ENCODE measurements around the gene SUGP1. TPM values are rescaled to one million over a fixed set of nuclear protein-coding genes. Genes with fewer than 3 reads are reported as not detected.

Gene SUGP1
- total and polyA plus RNA-seq, 2 of the 4 experiments (the other 2 are of a cell fraction): 33.2 to 35.8 TPM

- TF ChIP-seq MAZ (IDR thresholded peaks at IDR 0.05; ENCODE audit: borderline replicate concordance, low read depth, low read length) (no peak), MXI1 (IDR thresholded peaks at IDR 0.05; ENCODE audit: borderline replicate concordance, low read depth, low read length) (no peak), CEBPB (IDR thresholded peaks at IDR 0.05; ENCODE audit: low read depth, low read length) (no peak), SMC3 (IDR thresholded peaks at IDR 0.05; ENCODE audit: low read depth, low read length) (no peak), ELK1 (IDR thresholded peaks at IDR 0.05; ENCODE audit: borderline replicate concordance, low read depth, low read length) (no peak), CTCF (conservative IDR thresholded peaks at IDR 0.05; ENCODE audit: low read depth, low read length) (no peak), RCOR1 (IDR thresholded peaks at IDR 0.05; ENCODE audit: insufficient replicate concordance, low read length) (no peak), NFE2L2 (IDR thresholded peaks at IDR 0.05; ENCODE audit: low read depth, low read length) (no peak), CHD1 (IDR thresholded peaks at IDR 0.05; ENCODE audit: low read depth, low read length) (no peak), RFX5 (IDR thresholded peaks at IDR 0.05; ENCODE audit: low read depth, low read length) (no peak), RAD21 (IDR thresholded peaks at IDR 0.05; ENCODE audit: low read length) (no peak), BHLHE40 (IDR thresholded peaks at IDR 0.05; ENCODE audit: low read depth, low read length) (no peak), FOS (IDR thresholded peaks at IDR 0.05; ENCODE audit: low read depth, low read length) (no peak), POLR2A (IDR thresholded peaks at IDR 0.05; ENCODE audit: low read depth, low read length) (no peak), MAFK (IDR thresholded peaks at IDR 0.05; ENCODE audit: low read depth, low read length) (no peak)
- TF ChIP-seq, protein P1, sequence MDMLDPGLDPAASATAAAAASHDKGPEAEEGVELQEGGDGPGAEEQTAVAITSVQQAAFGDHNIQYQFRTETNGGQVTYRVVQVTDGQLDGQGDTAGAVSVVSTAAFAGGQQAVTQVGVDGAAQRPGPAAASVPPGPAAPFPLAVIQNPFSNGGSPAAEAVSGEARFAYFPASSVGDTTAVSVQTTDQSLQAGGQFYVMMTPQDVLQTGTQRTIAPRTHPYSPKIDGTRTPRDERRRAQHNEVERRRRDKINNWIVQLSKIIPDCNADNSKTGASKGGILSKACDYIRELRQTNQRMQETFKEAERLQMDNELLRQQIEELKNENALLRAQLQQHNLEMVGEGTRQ (IDR thresholded peaks at IDR 0.05; ENCODE audit: low read depth, low read length): no peak
- no peaks in the 10 kb centered on the region for H3K9me3 ChIP-seq (ENCODE audit: control insufficient read depth, insufficient read depth, low read length)
- H3K36me3 ChIP-seq (ENCODE audit: control insufficient read depth, insufficient read depth, low read length): peaks cover 77% of the 10 kb centered on the region
- peak overlapping the region; percentile 28 for H2AK9ac ChIP-seq (replicated peaks; ENCODE audit: low read depth, low read length, poor library complexity)
- 100% methylated on average over 6 of the region's 11 CpGs; no CpG with 5 or more reads in 1 of the 2 experiments for WGBS, 2 experiments (ENCODE audit: extremely low coverage in 2 of 2, insufficient read length in 1 of 2)
- no peaks in the 10 kb centered on the region for H3K27me3 ChIP-seq (ENCODE audit: control insufficient read depth, insufficient read depth, low read length)
- no peak overlapping the region for H2BK20ac ChIP-seq (ENCODE audit: low read depth, low read length)
- ChIA-PET POLR2A (ENCODE audit: unreplicated experiment) (no interaction called here), CTCF (no interaction called here)
- no peaks in the 10 kb centered on the region for H3K4me1 ChIP-seq (ENCODE audit: control insufficient read depth, insufficient read depth, low read length)
- no peak overlapping the region for H3K18ac ChIP-seq (ENCODE audit: low read depth, low read length)
- H3K79me1 ChIP-seq (ENCODE audit: low read depth in 1 of 2, low read length in 2 of 2): peaks cover 0 to 14% of the 10 kb centered on the region in 2 experiments; a peak in 2 of 4 replicates
- no peak overlapping the region for H3K27ac ChIP-seq (ENCODE audit: insufficient read depth, low read length)
- no peak overlapping the region for H2BK120ac ChIP-seq (ENCODE audit: low read depth, low read length)
- H3K14ac ChIP-seq (replicated peaks; ENCODE audit: low read depth, low read length): no peak overlapping the region
- no peak overlapping the region for H2BK5ac ChIP-seq (ENCODE audit: low read depth, low read length, poor library complexity, severe bottlenecking)
- no peak overlapping the region for H3K9ac ChIP-seq (ENCODE audit: low read depth, low read length)
- no peak overlapping the region for H3K4ac ChIP-seq (ENCODE audit: low read depth, low read length)
- no peak overlapping the region for H4K5ac ChIP-seq (ENCODE audit: low read depth, low read length)
- BruUV-seq (replicated peaks): no TSS peak
- in situ Hi-C loops (cut with MboI; ENCODE audit: low sequenced_read_pairs): no loop called here
- peaks cover 17% of the 10 kb centered on the region for H4K20me1 ChIP-seq (ENCODE audit: insufficient read depth, low read length)
- no peak overlapping the region for H4K91ac ChIP-seq (ENCODE audit: insufficient read depth, low read depth, low read length)
- dilution Hi-C loops (cut with HindIII; ENCODE audit: low sequenced_read_pairs, unreplicated experiment): no loop called here
- no peak overlapping the region for H3K4me3 ChIP-seq (ENCODE audit: insufficient read depth, low read depth, low read length)
- no peaks in the 10 kb centered on the region for H3K9me1 ChIP-seq (ENCODE audit: insufficient read depth, low read length)
- DNase-seq (no peak), ATAC-seq (ENCODE audit: low read depth) (no peak)
- no peak overlapping the region for H3K23ac ChIP-seq (ENCODE audit: low read depth, low read length)
- H2AK5ac ChIP-seq (ENCODE audit: low read depth, low read length): no peak overlapping the region
- no peak overlapping the region for H3K56ac ChIP-seq (ENCODE audit: extremely low read depth, insufficient read depth, low read length)
- H2BK15ac ChIP-seq (ENCODE audit: low read depth, low read length): no peak overlapping the region
- intact Hi-C loops (cut with micrococcal nuclease): no loop called here
- H2AFZ ChIP-seq (replicated peaks; ENCODE audit: low read length, poor library complexity): no peak overlapping the region
- no peak overlapping the region for H4K8ac ChIP-seq (ENCODE audit: low read depth in 2 of 2, low read length in 2 of 2)
- no peak overlapping the region for H3K4me2 ChIP-seq (ENCODE audit: low read depth, low read length)
Observed at GRCh38 chr19:19345970-19346369, 25.7 kb upstream of the SUGP1 start.

Data from IMR-90 (cell line).